ENCODE results near the gene TBC1D22A.

Gene TBC1D22A

GRCh38 chr22:47057916-47058585 is 295.6 kb downstream of the TBC1D22A start:
- no peak for DNase-seq (ENCODE audit: low read depth in 2 of 2)

DNA sequence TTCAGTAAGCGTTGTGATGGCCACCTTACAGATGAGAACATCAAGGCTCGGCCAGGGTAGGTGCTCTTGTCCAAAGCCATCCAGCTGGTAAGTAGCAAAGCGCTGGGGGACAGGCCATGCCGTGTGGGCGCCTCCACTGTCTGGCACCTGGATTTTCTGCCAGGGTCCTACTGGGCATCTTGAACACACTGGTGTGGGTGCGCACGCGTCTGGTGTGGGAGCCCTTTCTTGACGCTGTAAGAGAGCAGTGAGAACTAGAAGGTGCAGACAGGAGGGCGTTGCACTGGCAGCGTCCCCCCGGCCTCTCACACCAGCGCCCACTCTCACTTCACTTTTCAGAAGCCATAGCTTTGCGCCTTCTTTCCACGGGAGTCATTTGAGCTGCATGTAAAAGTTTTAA is 296.6 kb downstream of the TBC1D22A start:
- DNase-seq (ENCODE audit: low read depth in 2 of 2), result no peak

GRCh38 chr22:47059701-47060161 is 297.3 kb downstream of the TBC1D22A start:
- DNase-seq (ENCODE audit: low read depth in 2 of 2), result no peak

- no peak for DNase-seq (ENCODE audit: low read depth in 2 of 2)
Observed at GRCh38 chr22:47060718-47061117, 298.3 kb downstream of the TBC1D22A start.

DNA sequence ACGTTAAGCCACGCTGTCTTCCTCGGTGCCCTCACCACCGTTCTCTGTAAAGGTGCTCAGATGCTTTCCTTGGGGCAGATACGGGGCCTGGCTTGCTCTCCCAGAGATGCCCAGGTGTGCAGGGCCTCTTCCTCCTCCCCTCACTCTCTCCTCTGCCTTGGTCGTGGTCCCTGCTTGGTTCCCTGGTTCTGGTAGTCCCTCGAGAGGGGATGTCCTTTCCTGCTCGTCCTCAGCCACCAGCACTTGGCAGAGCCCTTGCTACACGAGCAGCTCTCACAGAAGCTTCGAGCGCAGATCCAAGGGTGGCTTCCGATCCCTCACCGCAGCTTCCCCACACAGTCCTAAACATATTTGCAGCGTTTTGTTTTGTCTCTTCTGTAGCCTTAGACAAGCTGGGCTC is 298.8 kb downstream of the TBC1D22A start:
- no peak for DNase-seq (ENCODE audit: low read depth in 2 of 2)

DNA sequence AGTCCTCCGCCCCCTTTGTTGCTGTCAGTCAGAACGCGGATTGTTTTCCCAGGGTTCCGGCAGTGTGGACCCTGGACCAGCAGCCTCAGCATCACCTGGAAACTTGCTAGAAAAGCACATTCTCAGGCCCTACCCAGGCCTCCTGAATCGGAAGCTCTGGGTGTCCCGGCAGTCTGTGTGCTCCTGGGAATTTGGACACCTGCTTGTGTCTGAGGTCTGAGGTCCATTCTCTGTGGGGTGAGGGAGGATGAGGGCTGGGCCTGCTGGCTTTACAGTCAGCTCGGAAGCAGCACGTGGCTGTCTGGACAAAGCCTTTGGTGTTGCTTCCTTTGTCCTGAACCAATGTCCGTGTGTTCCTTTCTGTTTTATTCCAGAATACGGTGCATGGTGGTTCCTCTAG is 299.7 kb downstream of the TBC1D22A start:
- DNase-seq (ENCODE audit: low read depth in 2 of 2), result no peak

- no peak for DNase-seq (ENCODE audit: low read depth in 2 of 2)
Observed at GRCh38 chr22:47063071-47063509, 300.6 kb downstream of the TBC1D22A start.

GRCh38 chr22:47063606-47064005 is 301.2 kb downstream of the TBC1D22A start:
- no peak for DNase-seq (ENCODE audit: low read depth in 2 of 2)

- DNase-seq (ENCODE audit: low read depth in 2 of 2), result no peak
Observed at GRCh38 chr22:47064016-47064415, 301.6 kb downstream of the TBC1D22A start.

DNA sequence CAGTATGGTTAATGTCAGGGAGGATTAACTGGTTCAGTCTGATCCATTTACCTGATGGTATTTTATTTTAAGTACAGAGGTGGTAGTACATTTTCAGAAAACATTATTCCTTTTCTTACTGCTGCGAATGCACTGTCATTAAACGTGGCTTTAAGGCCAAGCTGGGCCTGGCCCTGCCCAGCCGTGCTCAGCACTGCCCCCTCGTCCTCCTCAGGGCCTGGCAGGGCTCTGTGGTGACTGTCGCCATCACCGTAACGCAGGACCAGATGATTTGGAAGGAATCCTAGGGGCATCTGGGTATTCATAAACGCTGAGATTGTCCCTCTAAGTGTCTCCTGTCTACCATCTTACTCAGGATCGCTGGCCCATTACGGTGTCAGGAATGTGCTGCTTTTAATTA is 302.0 kb downstream of the TBC1D22A start:
- DNase-seq (ENCODE audit: low read depth in 2 of 2), result no peak

DNA sequence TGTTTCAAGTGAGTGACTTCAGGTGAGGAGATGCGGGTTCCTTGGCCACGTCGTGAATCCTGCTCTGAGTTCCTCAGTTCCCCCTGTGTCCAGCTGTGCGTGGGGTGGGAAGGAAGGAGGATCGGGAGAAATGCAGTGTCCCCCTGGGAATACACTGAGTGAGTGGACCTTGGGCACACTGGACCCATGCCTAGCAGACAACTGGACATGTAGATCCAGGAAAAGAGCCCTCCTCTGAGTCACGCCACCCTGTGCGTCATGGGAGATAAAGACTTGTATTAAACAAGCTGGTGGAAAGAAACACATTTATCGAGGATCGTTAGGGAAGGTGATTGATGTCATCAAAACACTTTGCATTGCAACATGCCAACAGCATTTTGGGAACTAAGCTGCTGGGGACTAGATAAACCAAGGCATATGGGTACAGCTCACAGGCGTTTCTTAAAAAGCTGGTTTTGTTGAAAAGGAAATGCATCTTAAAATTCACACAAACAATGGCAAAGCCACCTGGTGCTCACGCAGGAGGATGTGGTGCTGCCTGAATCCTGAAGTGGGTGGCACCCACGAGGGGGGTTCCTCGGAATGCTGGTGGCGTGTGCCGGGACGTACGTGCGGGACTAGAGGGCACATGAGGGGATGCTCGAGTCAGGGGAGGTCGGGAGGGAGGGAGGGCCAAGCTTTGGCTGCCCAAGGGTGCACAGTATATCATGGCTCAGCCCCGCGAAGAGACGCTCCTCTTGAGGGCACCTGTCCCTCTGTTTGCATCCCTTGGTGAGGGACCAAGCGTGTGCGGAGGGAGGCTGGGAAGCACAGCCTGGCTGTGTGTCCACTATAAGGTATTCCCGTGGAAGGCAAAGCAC is 303.5 kb downstream of the TBC1D22A start:
- no peak for DNase-seq (ENCODE audit: low read depth in 2 of 2)

DNA sequence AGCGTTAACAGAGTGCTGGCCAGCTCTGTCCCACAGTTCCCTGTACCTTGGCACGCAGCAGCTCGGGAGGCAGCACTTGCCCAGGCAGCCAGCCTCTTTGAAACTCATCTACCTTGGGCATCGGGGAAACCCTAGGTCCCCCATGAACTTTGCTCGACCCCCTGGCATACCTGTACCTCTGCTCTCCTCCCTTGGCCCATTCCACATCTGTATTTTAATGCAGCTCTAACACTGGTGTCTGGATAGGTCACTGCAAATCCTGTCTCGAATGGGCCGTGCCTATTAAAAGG is 304.1 kb downstream of the TBC1D22A start:
- DNase-seq (ENCODE audit: low read depth in 2 of 2), result no peak

- no peak for DNase-seq (ENCODE audit: low read depth in 2 of 2)
Observed at GRCh38 chr22:47067321-47067890, 305.0 kb downstream of the TBC1D22A start.

DNA sequence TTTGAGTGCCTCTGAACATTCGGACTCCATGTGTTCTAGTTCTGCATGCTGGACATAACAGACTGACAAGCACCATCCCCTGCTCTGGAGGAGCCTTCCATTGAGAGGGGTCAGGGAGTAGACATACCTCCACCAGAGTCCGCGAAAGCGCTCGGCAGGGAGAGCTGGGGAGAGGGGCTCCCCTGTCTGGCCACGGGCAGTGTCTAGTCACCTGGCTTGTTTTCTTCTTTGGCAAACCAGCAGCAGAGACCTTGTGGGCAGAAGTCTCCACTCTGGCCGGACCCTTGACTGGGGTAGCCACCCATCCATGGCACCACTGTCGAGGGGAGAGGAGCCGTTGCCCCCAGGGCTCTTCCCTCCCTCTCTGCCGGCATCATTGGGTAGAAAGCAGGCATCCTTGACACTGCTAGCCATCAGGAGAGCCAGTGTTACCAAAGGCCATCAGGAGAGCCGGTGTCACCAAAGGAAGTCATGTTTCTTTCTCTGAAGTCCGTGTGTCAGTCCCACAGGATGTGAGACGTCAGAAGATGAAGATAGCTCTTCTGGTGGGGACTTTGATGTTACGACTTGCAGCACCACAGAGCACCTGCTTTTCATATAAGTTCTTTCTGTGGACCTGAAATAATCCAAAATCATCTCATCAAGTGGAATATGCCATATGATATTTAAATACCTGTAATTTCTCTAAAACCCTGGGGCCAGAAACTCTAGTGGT is 305.6 kb downstream of the TBC1D22A start:
- DNase-seq (ENCODE audit: low read depth in 2 of 2), result no peak

DNA sequence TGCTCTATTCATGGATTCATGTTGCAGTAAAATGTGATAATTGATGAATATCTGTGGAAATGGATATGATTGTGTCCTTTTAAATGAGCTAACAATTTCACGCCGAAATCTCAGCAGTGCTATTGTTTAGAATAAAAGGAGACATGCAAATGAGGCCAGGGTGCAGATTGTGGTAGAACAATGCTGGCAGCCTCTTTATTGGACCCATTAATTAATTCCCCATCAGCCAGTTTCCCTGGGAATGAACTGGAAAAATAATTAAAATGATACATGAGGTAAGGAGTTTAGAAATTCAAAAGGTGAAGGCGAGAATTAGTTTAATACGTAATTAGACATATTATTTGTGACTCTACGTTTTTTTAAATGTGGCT is 306.2 kb downstream of the TBC1D22A start:
- no peak for DNase-seq (ENCODE audit: low read depth in 2 of 2)

DNA sequence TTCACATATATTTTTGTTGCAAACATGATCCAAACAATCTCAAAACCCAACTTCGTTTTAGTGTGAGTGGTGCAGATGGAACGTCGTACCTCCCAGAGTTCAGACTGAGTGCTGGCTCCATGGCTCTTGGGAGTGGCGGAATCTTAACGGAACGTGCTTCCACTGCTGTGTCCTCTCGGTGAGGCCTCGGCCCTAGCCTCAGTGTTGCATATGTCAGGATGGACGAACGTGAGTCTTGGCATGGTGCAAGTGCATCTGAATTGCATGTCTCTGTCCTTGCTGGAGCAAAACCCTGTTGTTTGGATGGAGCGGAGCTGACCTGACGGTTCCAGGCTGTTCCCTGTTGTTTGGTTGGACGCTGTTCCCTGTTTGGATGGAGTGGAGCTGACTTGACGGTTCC is 306.8 kb downstream of the TBC1D22A start:
- DNase-seq (ENCODE audit: low read depth in 2 of 2), result no peak

DNA sequence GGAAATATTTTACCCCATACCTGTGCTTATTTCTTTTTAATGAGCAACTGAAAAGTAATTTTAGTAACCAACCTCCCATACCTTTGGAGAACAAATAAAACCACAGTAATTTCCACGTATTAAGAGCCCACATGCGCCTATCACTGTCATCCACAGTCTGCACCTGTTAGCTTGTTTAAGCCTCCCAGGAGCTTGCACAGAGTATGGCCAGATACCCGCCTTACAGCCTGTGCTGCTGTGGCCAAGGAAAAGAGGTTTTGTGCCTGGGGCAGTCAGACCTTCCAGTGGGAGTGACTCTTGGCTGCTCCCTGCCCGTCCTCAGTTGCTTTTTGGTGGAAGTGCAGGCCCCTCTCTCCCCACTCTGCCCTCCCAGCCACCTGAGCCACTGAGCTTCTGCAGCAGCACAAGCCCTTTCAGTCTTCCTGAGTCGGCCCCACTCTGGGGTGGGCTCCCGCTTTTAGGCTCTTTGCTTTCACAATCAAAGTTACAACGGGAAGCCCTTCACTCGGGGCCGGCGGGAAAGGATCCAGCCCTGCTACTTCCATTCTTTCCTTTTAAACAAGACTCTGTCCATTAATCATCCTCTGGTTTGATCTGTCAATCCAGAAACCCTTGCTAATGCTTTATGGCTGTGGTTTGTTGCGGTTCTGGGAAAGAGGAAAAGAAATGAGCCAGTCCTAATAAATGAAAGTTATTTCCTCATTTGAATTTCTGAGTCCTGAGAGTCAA is 308.8 kb downstream of the TBC1D22A start:
- no peak for DNase-seq (ENCODE audit: low read depth in 2 of 2)

GRCh38 chr22:47071807-47072641 is 309.6 kb downstream of the TBC1D22A start:
- DNase-seq (ENCODE audit: low read depth in 2 of 2), result no peak

DNA sequence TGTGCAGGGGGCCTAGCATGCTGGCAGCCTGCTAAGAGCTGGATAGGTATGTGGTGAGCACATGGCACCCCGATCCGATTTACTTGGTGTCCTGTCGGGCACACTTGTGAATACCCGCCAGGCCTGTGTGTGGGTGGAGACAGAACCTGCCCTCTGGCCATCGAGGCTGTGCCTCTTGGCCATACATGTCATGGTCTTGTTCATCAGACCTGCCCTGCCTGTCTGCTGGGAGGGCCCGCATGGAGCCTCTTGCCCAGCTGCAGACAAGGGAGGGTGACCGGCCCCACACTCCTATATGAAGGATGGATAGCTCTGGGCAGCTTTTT is 310.2 kb downstream of the TBC1D22A start:
- DNase-seq (ENCODE audit: low read depth in 2 of 2), result no peak

DNA sequence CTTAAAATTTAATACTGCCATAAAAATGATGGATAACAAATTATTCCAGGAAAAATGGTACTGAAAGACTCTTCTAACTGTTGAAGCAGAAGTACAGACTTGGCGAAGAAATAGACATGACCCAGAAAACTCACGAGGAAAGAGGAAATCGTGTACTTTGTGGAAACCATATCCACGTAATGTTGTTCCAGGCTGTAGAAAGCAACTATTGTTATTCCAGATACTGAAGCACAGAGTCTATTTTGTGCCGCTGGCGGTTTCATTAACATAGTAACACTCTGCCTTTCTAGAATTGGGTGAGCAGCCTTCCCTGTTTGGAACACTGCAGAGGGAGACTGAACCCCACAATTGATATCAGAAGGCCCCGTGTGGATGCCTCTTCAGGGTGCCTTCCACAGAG is 310.6 kb downstream of the TBC1D22A start:
- DNase-seq (ENCODE audit: low read depth in 2 of 2), result no peak

DNA sequence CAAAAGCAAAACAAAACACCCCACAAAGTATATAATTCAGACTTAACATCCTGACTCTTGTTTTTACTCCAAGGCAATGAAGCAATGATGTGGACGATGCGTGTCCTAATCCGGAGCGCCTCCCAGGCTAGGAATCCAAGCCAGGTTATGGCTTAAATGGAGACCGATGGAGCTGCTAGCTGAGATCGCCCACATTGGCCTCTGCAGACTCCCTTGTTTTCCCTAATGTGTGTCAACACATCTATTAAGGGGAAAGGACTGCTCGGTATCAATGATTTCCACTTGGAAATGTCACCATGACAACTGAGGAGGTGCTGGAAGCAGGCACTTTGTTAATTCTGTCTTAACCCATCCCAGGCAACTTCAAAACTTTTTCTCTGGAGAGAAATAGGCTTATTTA is 311.7 kb downstream of the TBC1D22A start:
- no peak for DNase-seq (ENCODE audit: low read depth in 2 of 2)

Data from stimulated activated CD8-positive, alpha-beta memory T cell treated with anti-CD3 and anti-CD28 coated beads, Interleukin-15, amount 100 ng/mL, for 48 hours (primary cell).